Mesenchymal stem cell (in vitro differentiated cells and primary cell): ENCODE measurements around the gene GABRB3.

ENCODE experiments used
- DNase-seq: peaks from one replicate; pipeline ENCODE4 v3.0.0-alpha.2; 2013
- H2AFZ ChIP-seq: one replicate; pipeline ENCODE4 v1.6.1; 2013; ENCODE audit warnings: low read depth, mild to moderate bottlenecking, control low read depth, inconsistent platforms, low read length, moderate library complexity
- H2AK5ac ChIP-seq: 2 replicates; pipeline ENCODE4 v1.6.1; 2013; ENCODE audit warnings: low read length, moderate library complexity, mild to moderate bottlenecking, inconsistent platforms; ENCODE audit not compliant: severe bottlenecking
- H2BK120ac ChIP-seq: one replicate; pipeline ENCODE4 v1.6.1; 2013; ENCODE audit warnings: low read depth, mild to moderate bottlenecking, inconsistent platforms, low read length, moderate library complexity
- H2BK12ac ChIP-seq, 2 experiments: one replicate each; pipeline ENCODE4 v1.6.1; 2013; ENCODE audit warnings: inconsistent platforms in 2 of 2, low read length in 2 of 2, mild to moderate bottlenecking in 2 of 2, moderate library complexity in 2 of 2, control low read depth in 1 of 2
- H2BK15ac ChIP-seq: one replicate; pipeline ENCODE4 v1.6.1; 2013; ENCODE audit warnings: mild to moderate bottlenecking, low read depth, inconsistent platforms; ENCODE audit not compliant: poor library complexity, severe bottlenecking
- H2BK5ac ChIP-seq: 2 replicates; pipeline ENCODE4 v1.6.1; 2013; ENCODE audit warnings: low read depth, mild to moderate bottlenecking, low read length, control low read depth, inconsistent platforms; ENCODE audit not compliant: poor library complexity, severe bottlenecking
- H3K14ac ChIP-seq, 2 experiments: one replicate each; pipeline ENCODE4 v1.6.1; 2013; ENCODE audit warnings: inconsistent platforms in 2 of 2, low read length in 2 of 2, control low read depth in 1 of 2, mild to moderate bottlenecking in 1 of 2, moderate library complexity in 1 of 2
- H3K18ac ChIP-seq, 2 experiments: one replicate each; pipeline ENCODE4 v1.6.1; 2013; ENCODE audit warnings: inconsistent platforms in 2 of 2, low read length in 2 of 2, control low read depth in 1 of 2, low read depth in 1 of 2, mild to moderate bottlenecking in 1 of 2
- H3K23ac ChIP-seq, 2 experiments: one replicate each; pipeline ENCODE4 v1.6.1; 2013; ENCODE audit warnings: inconsistent platforms in 2 of 2, low read length in 2 of 2, mild to moderate bottlenecking in 2 of 2, moderate library complexity in 2 of 2, control low read depth in 1 of 2
- H3K27ac ChIP-seq: 2 replicates; pipeline ENCODE4 v1.5.1; 2013; ENCODE audit warnings: mild to moderate bottlenecking, moderate library complexity, low read length, control low read depth, inconsistent platforms; ENCODE audit not compliant: poor library complexity, severe bottlenecking
- H3K27me3 ChIP-seq, 2 experiments: 2 replicates each; pipeline versions ENCODE4 v1.6.1 to v1.7.0; 2013; ENCODE audit warnings: low read length in 2 of 2, mild to moderate bottlenecking in 2 of 2, moderate library complexity in 2 of 2, control low read depth in 1 of 2, inconsistent platforms in 1 of 2; ENCODE audit not compliant: control insufficient read depth in 1 of 2, insufficient read depth in 1 of 2
- H3K36me3 ChIP-seq, 2 experiments: 2 replicates each; pipeline versions ENCODE4 v1.6.1 to v1.7.0; 2013; ENCODE audit warnings: low read length in 2 of 2, control low read depth in 1 of 2, inconsistent platforms in 1 of 2, low read depth in 1 of 2, mild to moderate bottlenecking in 1 of 2; ENCODE audit not compliant: insufficient read depth in 2 of 2, control insufficient read depth in 1 of 2
- H3K4ac ChIP-seq, 2 experiments: one replicate each; pipeline ENCODE4 v1.6.1; 2013; ENCODE audit warnings: inconsistent platforms in 2 of 2, low read length in 2 of 2, mild to moderate bottlenecking in 2 of 2, moderate library complexity in 2 of 2, control low read depth in 1 of 2, low read depth in 1 of 2
- H3K4me1 ChIP-seq: 2 replicates; pipeline ENCODE4 v1.6.1; 2013; ENCODE audit warnings: low read depth, low read length, control low read depth; ENCODE audit not compliant: control insufficient read depth, insufficient read depth
- H3K4me2 ChIP-seq: 2 replicates; pipeline ENCODE4 v1.6.1; 2013; ENCODE audit warnings: low read length, mild to moderate bottlenecking, inconsistent platforms; ENCODE audit not compliant: poor library complexity, severe bottlenecking
- H3K4me3 ChIP-seq, 2 experiments: 2 replicates each; pipeline versions ENCODE4 v1.5.1 to v1.7.0; 2013; ENCODE audit warnings: low read length in 2 of 2, mild to moderate bottlenecking in 2 of 2, control low read depth in 1 of 2, low read depth in 1 of 2; ENCODE audit not compliant: insufficient read depth in 1 of 2
- H3K79me1 ChIP-seq: replicated peaks from 2 replicates; pipeline ENCODE4 v1.6.1; 2013; ENCODE audit warnings: mild to moderate bottlenecking, control low read depth, low read length, inconsistent platforms; ENCODE audit not compliant: poor library complexity, severe bottlenecking
- H3K9ac ChIP-seq: 2 replicates; pipeline ENCODE4 v1.7.0; 2013; ENCODE audit warnings: mild to moderate bottlenecking, low read length, moderate library complexity
- H3K9me3 ChIP-seq: 2 replicates; pipeline ENCODE4 v1.7.0; 2013; ENCODE audit warnings: mild to moderate bottlenecking, low read length; ENCODE audit not compliant: control insufficient read depth
- H4K8ac ChIP-seq: one replicate; pipeline ENCODE4 v1.6.1; 2013; ENCODE audit warnings: inconsistent platforms, mild to moderate bottlenecking, low read length, moderate library complexity
- H4K91ac ChIP-seq: one replicate; pipeline ENCODE4 v1.6.1; 2013; ENCODE audit warnings: mild to moderate bottlenecking, low read length, inconsistent platforms
- WGBS: methylation state at CpG from one replicate; pipeline ENCODE4 v1.1.7; 2013; ENCODE audit warnings: mixed read lengths; 5-methylcytosine and 5-hydroxymethylcytosine counted together

Gene GABRB3

GRCh38 chr15:26525096-26525495, 247.8 kb downstream of the GABRB3 start:
- peaks cover 16% of the 10 kb centered on the region for H3K9me3 ChIP-seq
- no peak overlapping the region for H3K9ac ChIP-seq
- 100% methylated on average over 1 of the region's 2 CpGs for WGBS
- no peak overlapping the region for H3K14ac ChIP-seq
- no peak overlapping the region for H3K4me2 ChIP-seq
- H3K23ac ChIP-seq: no peak overlapping the region
- no peak overlapping the region for H3K4me3 ChIP-seq
- no peak for DNase-seq
- H2AFZ ChIP-seq: no peak overlapping the region
- no peak overlapping the region for H3K27ac ChIP-seq
- H4K91ac ChIP-seq: no peak overlapping the region
- no peak overlapping the region for H4K8ac ChIP-seq
- H2BK5ac ChIP-seq: no peak overlapping the region
- no peak overlapping the region for H2BK12ac ChIP-seq
- no peaks in the 10 kb centered on the region for H3K27me3 ChIP-seq
- no peak overlapping the region for H3K18ac ChIP-seq
- no peak overlapping the region for H2BK15ac ChIP-seq
- no peak overlapping the region for H2AK5ac ChIP-seq
- no peaks in the 10 kb centered on the region for H3K4me1 ChIP-seq
- no peaks in the 10 kb centered on the region for H3K36me3 ChIP-seq
- H3K79me1 ChIP-seq: no peaks in the 10 kb centered on the region
- no peak overlapping the region for H2BK120ac ChIP-seq
- H3K4ac ChIP-seq: no peak overlapping the region

- Histone ChIP-seq H3K27ac (no peak overlapping the region), H3K23ac (no peak overlapping the region), H3K4me2 (no peak overlapping the region), H3K9ac (no peak overlapping the region), H2BK12ac (no peak overlapping the region), H2AFZ (no peak overlapping the region), H3K27me3 (no peaks in the 10 kb centered on the region), H3K4ac (no peak overlapping the region), H3K79me1 (no peaks in the 10 kb centered on the region), H4K91ac (no peak overlapping the region), H2BK15ac (no peak overlapping the region), H3K4me1 (no peaks in the 10 kb centered on the region), H3K9me3 (peaks cover 32% of the 10 kb centered on the region), H2AK5ac (no peak overlapping the region), H4K8ac (no peak overlapping the region), H2BK5ac (no peak overlapping the region), H2BK120ac (no peak overlapping the region), H3K4me3 (no peak overlapping the region), H3K14ac (no peak overlapping the region), H3K18ac (no peak overlapping the region), H3K36me3 (no peaks in the 10 kb centered on the region)
- WGBS: 78% methylated on average over 7 of the region's 9 CpGs
- no peak for DNase-seq
Measured at GRCh38 chr15:26521691-26522198, 251.1 kb downstream of the GABRB3 start.

GRCh38 chr15:26521130-26521529, 251.7 kb downstream of the GABRB3 start:
- H3K4me2 ChIP-seq: no peak overlapping the region
- H2BK120ac ChIP-seq: no peak overlapping the region
- no peak overlapping the region for H2BK5ac ChIP-seq
- H3K23ac ChIP-seq: no peak overlapping the region
- H3K79me1 ChIP-seq: no peaks in the 10 kb centered on the region
- H3K4me3 ChIP-seq: no peak overlapping the region
- H3K4ac ChIP-seq: no peak overlapping the region
- H3K4me1 ChIP-seq: no peaks in the 10 kb centered on the region
- H4K91ac ChIP-seq: no peak overlapping the region
- peaks cover 36% of the 10 kb centered on the region for H3K9me3 ChIP-seq
- H2AK5ac ChIP-seq: no peak overlapping the region
- H3K18ac ChIP-seq: no peak overlapping the region
- H3K9ac ChIP-seq: no peak overlapping the region
- H3K36me3 ChIP-seq: no peaks in the 10 kb centered on the region
- DNase-seq: no peak
- H3K14ac ChIP-seq: no peak overlapping the region
- H3K27ac ChIP-seq: no peak overlapping the region
- no peak overlapping the region for H2BK12ac ChIP-seq
- H2BK15ac ChIP-seq: no peak overlapping the region
- no peak overlapping the region for H2AFZ ChIP-seq
- no peak overlapping the region for H4K8ac ChIP-seq
- no peaks in the 10 kb centered on the region for H3K27me3 ChIP-seq
- WGBS: 80% methylated on average over 8 of the region's 8 CpGs

- H3K9ac ChIP-seq: no peak overlapping the region
- no peak overlapping the region for H3K4ac ChIP-seq
- 79% methylated on average over 6 of the region's 6 CpGs for WGBS
- H3K79me1 ChIP-seq: no peaks in the 10 kb centered on the region
- peaks cover 46% of the 10 kb centered on the region for H3K9me3 ChIP-seq
- H2BK15ac ChIP-seq: no peak overlapping the region
- H4K8ac ChIP-seq: no peak overlapping the region
- H3K18ac ChIP-seq: no peak overlapping the region
- no peak overlapping the region for H3K14ac ChIP-seq
- no peak overlapping the region for H2BK5ac ChIP-seq
- H2AFZ ChIP-seq: no peak overlapping the region
- H3K36me3 ChIP-seq: no peaks in the 10 kb centered on the region
- no peak overlapping the region for H4K91ac ChIP-seq
- H2BK12ac ChIP-seq: no peak overlapping the region
- H2BK120ac ChIP-seq: no peak overlapping the region
- no peak overlapping the region for H3K23ac ChIP-seq
- H3K4me3 ChIP-seq: no peak overlapping the region
- H3K4me2 ChIP-seq: no peak overlapping the region
- no peak overlapping the region for H3K27ac ChIP-seq
- no peaks in the 10 kb centered on the region for H3K27me3 ChIP-seq
- no peak for DNase-seq
- H2AK5ac ChIP-seq: no peak overlapping the region
- H3K4me1 ChIP-seq: no peaks in the 10 kb centered on the region
Measured at GRCh38 chr15:26518885-26519284, 254.0 kb downstream of the GABRB3 start.
